Measurements from ENCODE around the gene TRIM63. TPM values are rescaled to one million over a fixed set of nuclear protein-coding genes. Genes with fewer than 3 reads are reported as not detected.

Gene TRIM63
- total and polyA plus RNA-seq, 2 of the 8 experiments (the other 6 are each of a cell fraction or from before 2014, with no cell fraction given) = not detected

DNA sequence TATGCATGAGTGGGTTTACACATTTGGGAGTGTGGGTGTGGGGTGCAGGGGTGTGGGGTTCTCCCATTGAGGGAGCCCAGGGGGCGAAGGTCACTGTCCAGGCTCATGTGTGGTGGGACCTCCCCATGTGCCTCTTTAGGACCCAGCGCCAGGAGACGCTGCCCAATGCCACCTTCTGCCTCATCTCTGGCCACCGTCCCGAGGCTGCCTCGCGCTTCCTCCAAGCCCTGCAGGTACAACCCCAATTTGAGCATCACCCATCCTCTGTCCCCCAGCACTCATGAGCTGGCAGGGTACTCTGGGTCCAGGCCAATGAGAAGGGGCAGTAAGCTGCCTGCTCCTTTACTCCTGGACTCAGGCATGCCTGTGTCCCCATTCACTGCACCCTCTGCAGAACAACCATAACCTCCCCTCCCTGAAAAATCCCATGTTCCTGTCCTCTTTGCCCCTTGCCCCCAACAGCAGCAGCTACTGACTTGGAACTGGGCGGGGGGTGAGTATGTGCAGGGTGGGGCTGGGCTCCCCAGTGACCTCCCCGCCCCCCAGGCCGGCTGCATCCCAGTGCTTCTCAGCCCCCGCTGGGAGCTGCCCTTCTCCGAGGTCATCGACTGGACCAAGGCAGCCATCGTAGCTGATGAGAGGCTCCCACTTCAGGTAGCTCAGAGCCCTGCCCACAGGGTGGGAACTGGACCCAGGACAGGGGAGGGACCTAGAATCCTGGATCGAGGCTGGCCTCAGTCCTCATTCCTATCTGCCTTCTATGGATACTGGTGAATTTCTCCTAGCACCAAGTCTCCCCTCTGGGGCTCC, 38.2 kb downstream of the TRIM63 start:
- Histone ChIP-seq H2AK5ac (ENCODE audit: low read depth, low read length) (no peak overlapping the region), H4K20me1 (replicated peaks in 1 of 2; ENCODE audit: control insufficient read depth in 1 of 2, insufficient read depth in 2 of 2, low read length in 2 of 2) (peaks cover 0 to 1% of the 10 kb centered on the region in 2 experiments), H3K79me2 (ENCODE audit: control insufficient read depth in 1 of 2, insufficient read depth in 2 of 2, low read length in 2 of 2) (no peaks in the 10 kb centered on the region), H2AFZ (ENCODE audit: low read length) (no peak overlapping the region), H2BK15ac (ENCODE audit: low read length) (no peak overlapping the region), H3K27ac (ENCODE audit: low read depth, low read length) (no peak overlapping the region), H3K23me2 (ENCODE audit: low read depth, low read length) (no peaks in the 10 kb centered on the region), H2BK12ac (ENCODE audit: low read depth, low read length) (0 out of 2 replicates have a peak overlapping the region, but pooled peaks have one; percentile 9), H2BK20ac (ENCODE audit: low read length) (no peak overlapping the region), H3K18ac (ENCODE audit: extremely low read depth, low read length) (peak overlapping the region; percentile 19; the same call in 1 of the 2 replicates), H3K4me1 (replicated peaks in 1 of 4; ENCODE audit: control insufficient read depth in 3 of 4, insufficient read depth in 4 of 4, low read length in 3 of 4) (peaks cover 0 to 2% (median 0%) of the 10 kb centered on the region in 4 experiments; a peak in 2 of 7 replicates), H2BK5ac (ENCODE audit: low read depth, low read length) (peak overlapping the region; percentile 0; the same call in 1 of the 2 replicates), H3K23ac (ENCODE audit: insufficient read length) (no peak overlapping the region), H3K56ac (replicated peaks; ENCODE audit: insufficient read length, low read depth, low read length) (no peak overlapping the region), H3K4ac (replicated peaks; ENCODE audit: insufficient read length, low read depth, low read length) (no peak overlapping the region), H3K9me3 (ENCODE audit: insufficient read depth in 2 of 2, low read depth in 1 of 2, low read length in 1 of 2) (no peaks in the 10 kb centered on the region), H3K14ac (ENCODE audit: insufficient read length) (no peak overlapping the region), H3K4me2 (ENCODE audit: insufficient read depth in 1 of 2, low read depth in 2 of 2, low read length in 2 of 2) (no peak overlapping the region), H4K5ac (ENCODE audit: insufficient read length, low read depth, low read length) (no peak overlapping the region), H4K91ac (replicated peaks; ENCODE audit: insufficient read length, low read length) (no peak overlapping the region), H3K4me3 (ENCODE audit: extremely low read depth in 1 of 4, insufficient read depth in 2 of 4, low read depth in 3 of 4, low read length in 4 of 4) (no peak overlapping the region), H3K36me3 (ENCODE audit: control insufficient read depth in 2 of 4, insufficient read depth in 4 of 4, low read length in 3 of 4) (no peaks in the 10 kb centered on the region), H2BK120ac (replicated peaks; ENCODE audit: low read depth, low read length) (no peak overlapping the region), H4K8ac (ENCODE audit: extremely low read depth, insufficient read depth, low read length) (no peak overlapping the region), H3K9ac (replicated peaks in 1 of 4; ENCODE audit: extremely low read depth in 1 of 4, low read depth in 3 of 4, low read length in 3 of 4) (no peak overlapping the region), H3K27me3 (replicated peaks in 1 of 4; ENCODE audit: control insufficient read depth in 3 of 4, extremely low read depth in 1 of 4, insufficient read depth in 3 of 4, low read length in 3 of 4) (peaks cover under 1 to 12% (median 9%) of the 10 kb centered on the region in 4 experiments; a peak in 6 of 7 replicates), H3K79me1 (ENCODE audit: low read depth, low read length) (no peaks in the 10 kb centered on the region)
- POLR2A ChIA-PET (ENCODE audit: partially characterized antibody) = interaction anchor here (0.7 to 1.5 kb wide), 4 partner anchors 27 to 207 kb away, joined by 3 to 4 read pairs (median 4); partner anchors contain the start of gene STMN1
- DNase-seq (ENCODE audit: low read depth in 1 of 2, low spot score in 2 of 2) (no peak), FAIRE-seq (no peak)
- CTCF ChIA-PET (ENCODE audit: partially characterized antibody) = interaction anchor here (0.6 to 3.0 kb wide), 33 partner anchors 7 to 1251 kb away, joined by 3 to 11 read pairs (median 5); partner anchors contain the start of genes EXTL1 and PAFAH2
- WGBS, 2 experiments (ENCODE audit: extremely low coverage in 1 of 2, insufficient coverage in 1 of 2, insufficient read length in 1 of 2, insufficient replicate concordance in 2 of 2, low coverage in 1 of 2, low lambda C conversion rate in 2 of 2, missing lambda C conversion rate in 1 of 2) = 83% methylated on average over 10 of the region's 15 CpGs; no CpG with 5 or more reads in 1 of the 2 experiments
- TF ChIP-seq BRCA1 (IDR thresholded peaks at IDR 0.05; ENCODE audit: low read depth, low read length) = no peak
- no peak for TF ChIP-seq POLR2AphosphoS5 (IDR thresholded peaks at IDR 0.05; ENCODE audit: low read depth, low read length)
- TF ChIP-seq HDAC2 (IDR thresholded peaks at IDR 0.05; ENCODE audit: borderline replicate concordance in 1 of 2, low read depth in 2 of 2, low read length in 2 of 2) = 0 out of 4 replicates have a peak, but pooled peaks of 1 of the 2 experiments have one; percentile 29
- TF ChIP-seq SIRT6 (IDR thresholded peaks at IDR 0.05; ENCODE audit: low read length) = no peak

Data from H1 (cell line).